ENCODE measurements around the gene MAP3K8.
"Not testable (repeated sequence)": the region's sequence is repeated elsewhere in the genome, so short reads cannot be mapped to it uniquely, and the experiment has no call there.

The MAP3K8 gene

GRCh38 chr10:30472414-30473155 is 38.6 kb downstream of the MAP3K8 start:
- TF ChIP-seq ZFP30 (CRISPR knock-in tag; IDR thresholded peaks at IDR 0.05) (no peak), ARNTL (CRISPR knock-in tag; IDR thresholded peaks at IDR 0.05; ENCODE audit: borderline replicate concordance, low read depth) (no peak), POU6F1 (CRISPR knock-in tag; IDR thresholded peaks at IDR 0.05; ENCODE audit: borderline replicate concordance, low read depth) (no peak), ZNF70 (CRISPR knock-in tag; IDR thresholded peaks at IDR 0.05) (no peak), TCF4 (CRISPR knock-in tag; IDR thresholded peaks at IDR 0.05; ENCODE audit: borderline replicate concordance) (no peak), PPARA (CRISPR knock-in tag; IDR thresholded peaks at IDR 0.05; ENCODE audit: borderline replicate concordance) (no peak), ESRRG (CRISPR knock-in tag; IDR thresholded peaks at IDR 0.05) (no peak)
- ATAC-seq: no peak

- not testable (repeated sequence) for ATAC-seq
Observed at GRCh38 chr10:30475515-30475914, 41.5 kb downstream of the MAP3K8 start.

GRCh38 chr10:30476511-30477155 is 42.6 kb downstream of the MAP3K8 start:
- TF ChIP-seq OSR1 (CRISPR knock-in tag; IDR thresholded peaks at IDR 0.05) (no peak), SNAI2 (CRISPR knock-in tag; IDR thresholded peaks at IDR 0.05) (no peak), TCF4 (CRISPR knock-in tag; IDR thresholded peaks at IDR 0.05; ENCODE audit: borderline replicate concordance) (no peak), ZNF565 (CRISPR knock-in tag; conservative IDR thresholded peaks at IDR 0.05; ENCODE audit: low read depth) (no peak), ZFP3 (CRISPR knock-in tag; IDR thresholded peaks at IDR 0.05) (no peak), POU6F1 (CRISPR knock-in tag; IDR thresholded peaks at IDR 0.05; ENCODE audit: borderline replicate concordance, low read depth) (no peak), TOX (CRISPR knock-in tag; IDR thresholded peaks at IDR 0.05; ENCODE audit: borderline replicate concordance) (no peak), ZNF70 (CRISPR knock-in tag; IDR thresholded peaks at IDR 0.05) (no peak), ESRRG (CRISPR knock-in tag; IDR thresholded peaks at IDR 0.05) (no peak), GLIS3 (CRISPR knock-in tag; IDR thresholded peaks at IDR 0.05) (no peak), CSDC2 (CRISPR knock-in tag; IDR thresholded peaks at IDR 0.05) (no peak), TSHZ2 (CRISPR knock-in tag; IDR thresholded peaks at IDR 0.05) (no peak), ISL1 (CRISPR knock-in tag; IDR thresholded peaks at IDR 0.05) (no peak), PATZ1 (CRISPR knock-in tag; IDR thresholded peaks at IDR 0.05; ENCODE audit: borderline replicate concordance) (no peak), CREB5 (CRISPR knock-in tag; IDR thresholded peaks at IDR 0.05; ENCODE audit: low read depth) (no peak), ARNTL (CRISPR knock-in tag; IDR thresholded peaks at IDR 0.05; ENCODE audit: borderline replicate concordance, low read depth) (no peak), ZNF8 (CRISPR knock-in tag; IDR thresholded peaks at IDR 0.05) (no peak), PPARA (CRISPR knock-in tag; IDR thresholded peaks at IDR 0.05; ENCODE audit: borderline replicate concordance) (no peak)

GRCh38 chr10:30479513-30479912 is 45.5 kb downstream of the MAP3K8 start:
- not testable (repeated sequence) for ATAC-seq

More at GRCh38 chr10:30476511-30477155, 42.6 kb downstream of the MAP3K8 start:
- ATAC-seq: no peak

Measured in SK-N-SH treated with all-trans-retinoic acid at 6 μM for 48 hours (cell line).